NCI-H345 (cell line): ENCODE measurements around the gene GPR84.
"Not testable (repeated sequence)": the region's sequence is repeated elsewhere in the genome, so short reads cannot be mapped to it uniquely, and the experiment has no call there.

Experiments
- DNase-seq: peaks from one replicate; lab custom pipeline; 2025; lab: John Stamatoyannopoulos, UW

The GPR84 gene

DNA sequence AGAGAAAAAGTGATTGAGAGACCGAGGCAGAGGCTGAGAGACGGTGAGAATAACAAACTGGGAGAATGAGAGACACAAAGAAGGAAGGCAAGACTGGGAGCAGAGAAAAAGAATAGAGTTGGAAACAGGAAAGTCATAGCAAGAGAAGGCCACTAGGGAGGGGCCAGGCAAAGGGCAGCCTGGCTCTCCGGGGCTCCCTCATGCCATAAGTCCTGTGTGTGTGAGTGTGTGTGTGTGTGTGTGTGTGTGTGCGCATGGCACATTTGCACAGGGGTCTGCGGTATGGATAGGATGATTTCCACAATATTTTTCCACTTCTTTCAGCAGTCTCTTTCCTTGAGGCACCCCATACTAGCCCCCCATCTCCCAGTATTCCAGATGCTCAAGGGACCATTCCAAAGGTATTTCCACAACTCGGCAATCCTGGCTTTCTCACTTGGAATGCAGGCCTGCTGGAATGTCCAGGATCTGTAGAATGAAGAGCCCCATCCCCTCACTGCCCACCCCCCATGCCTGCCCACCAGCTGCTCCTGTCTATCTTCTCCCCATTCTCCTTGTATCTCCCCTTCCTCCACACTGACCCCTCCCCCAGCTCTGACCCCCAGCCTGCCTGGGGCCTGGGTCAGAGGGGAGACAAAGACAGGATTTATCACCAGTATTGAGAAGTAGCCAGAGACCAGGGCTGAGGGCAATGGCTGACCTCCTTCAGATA, 9.0 kb downstream of the GPR84 start:
- DNase-seq = no peak

DNA sequence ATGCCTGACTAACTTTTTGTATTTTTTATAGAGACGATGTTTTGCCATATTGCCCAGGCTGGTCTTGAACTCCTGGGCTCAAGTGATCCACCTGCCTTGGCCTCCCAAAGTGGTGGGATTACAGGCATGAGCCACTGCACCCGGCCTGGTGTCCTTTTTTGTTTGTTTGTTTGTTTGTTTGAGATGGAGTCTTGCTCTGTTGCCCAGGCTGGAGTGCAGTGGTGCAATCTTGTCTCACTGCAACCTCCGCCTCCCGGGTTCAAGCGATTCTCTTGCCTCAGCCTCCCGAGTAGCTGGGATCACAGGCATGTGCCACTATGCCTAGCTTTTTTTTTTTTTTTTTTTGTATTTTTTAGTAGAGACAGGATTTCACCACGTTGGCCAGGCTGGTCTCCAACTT, 10.0 kb downstream of the GPR84 start:
- not testable (repeated sequence) for DNase-seq

DNA sequence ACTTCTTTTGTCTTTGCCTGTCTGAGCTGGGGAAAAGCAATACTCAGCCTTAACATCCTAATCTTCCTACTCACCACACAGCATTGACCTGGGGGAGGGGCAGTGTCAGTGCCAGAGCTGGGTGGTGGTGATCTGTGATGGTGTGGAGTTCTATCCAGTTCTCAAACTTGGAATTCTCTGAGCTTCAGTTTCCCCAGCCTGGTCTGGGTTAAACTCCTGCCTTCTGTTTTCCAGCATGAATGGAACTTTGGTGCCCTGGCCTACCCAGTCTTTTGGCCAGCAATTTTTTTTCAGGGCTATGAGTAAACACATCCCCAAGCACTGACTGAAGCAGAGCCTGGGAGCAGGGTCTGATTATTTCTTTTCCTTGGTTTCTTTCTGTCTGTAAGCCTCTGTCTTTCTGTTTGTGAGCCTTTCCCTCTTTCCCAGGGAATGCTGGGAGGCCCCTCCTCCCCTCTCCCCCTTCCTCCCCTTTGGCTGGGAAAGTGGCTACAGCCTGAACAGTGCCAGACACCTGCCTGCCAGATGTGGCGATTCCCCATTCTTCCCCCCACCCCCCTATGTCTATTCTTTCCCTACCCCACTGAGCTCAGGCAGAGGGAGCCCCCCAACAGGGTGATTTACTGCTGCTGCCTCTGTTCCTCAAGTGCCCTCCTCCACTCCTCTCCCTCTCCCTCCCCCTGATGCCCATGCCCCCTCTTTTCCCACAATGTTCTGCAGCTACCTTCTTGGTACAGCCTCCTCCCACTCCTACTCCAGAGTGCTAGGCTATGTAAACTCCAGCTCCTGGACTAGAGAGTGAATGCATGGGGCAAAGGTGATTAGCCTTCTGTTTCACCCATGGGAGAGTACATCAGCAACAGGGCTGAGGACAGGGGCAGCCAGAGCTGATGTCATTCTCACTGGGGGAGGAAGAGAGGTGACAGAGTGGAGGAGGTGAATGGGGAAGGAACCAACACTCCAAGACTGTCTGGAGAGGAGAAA, 11.1 kb downstream of the GPR84 start:
- DNase-seq = peak; percentile 57

DNA sequence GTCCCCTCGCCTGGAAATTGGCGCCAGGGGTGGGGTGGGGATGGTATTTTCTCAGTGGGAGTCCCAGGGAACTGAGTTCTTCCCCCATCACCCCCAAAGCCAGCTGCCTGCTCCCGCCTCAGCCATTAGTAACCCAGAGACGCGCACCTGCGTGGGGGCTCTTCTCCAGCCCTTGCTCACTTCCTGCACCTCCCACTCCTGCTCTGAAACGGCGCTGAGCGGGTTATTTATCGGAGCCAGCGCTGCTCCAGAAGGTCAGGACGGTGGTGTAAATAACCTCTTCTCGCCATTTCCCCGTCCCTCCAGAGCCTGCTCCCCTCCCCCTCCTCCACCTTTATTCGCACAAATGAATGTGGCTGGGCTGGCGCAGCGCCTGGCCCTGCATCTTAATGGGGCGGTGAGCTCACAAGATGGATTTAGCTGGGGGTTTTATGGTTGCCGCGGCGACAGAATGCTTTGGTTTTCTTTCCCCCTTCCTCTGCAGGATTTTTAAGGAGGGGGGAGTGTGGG, 12.2 kb downstream of the GPR84 start:
- DNase-seq = peak; percentile 78

DNA sequence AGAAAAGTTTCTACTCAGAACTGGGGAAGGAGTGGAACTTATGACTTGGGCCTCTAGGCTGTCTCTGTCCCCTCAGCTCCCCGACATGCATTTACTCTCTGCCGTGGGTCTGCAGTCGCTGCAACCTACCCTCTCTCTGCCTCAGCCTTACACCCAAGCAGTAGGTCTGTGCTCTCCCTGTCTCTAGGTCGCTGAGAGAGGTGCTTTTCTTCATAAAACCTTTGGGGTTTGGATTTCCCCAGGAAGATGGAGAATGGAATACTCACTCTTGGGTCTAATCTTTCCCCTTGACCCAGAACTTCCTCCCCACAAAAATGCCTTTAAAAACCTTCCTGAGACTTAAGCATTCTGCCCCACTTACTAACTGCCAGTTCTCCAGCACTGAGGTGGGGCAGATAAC, 12.9 kb downstream of the GPR84 start:
- no peak for DNase-seq

DNA sequence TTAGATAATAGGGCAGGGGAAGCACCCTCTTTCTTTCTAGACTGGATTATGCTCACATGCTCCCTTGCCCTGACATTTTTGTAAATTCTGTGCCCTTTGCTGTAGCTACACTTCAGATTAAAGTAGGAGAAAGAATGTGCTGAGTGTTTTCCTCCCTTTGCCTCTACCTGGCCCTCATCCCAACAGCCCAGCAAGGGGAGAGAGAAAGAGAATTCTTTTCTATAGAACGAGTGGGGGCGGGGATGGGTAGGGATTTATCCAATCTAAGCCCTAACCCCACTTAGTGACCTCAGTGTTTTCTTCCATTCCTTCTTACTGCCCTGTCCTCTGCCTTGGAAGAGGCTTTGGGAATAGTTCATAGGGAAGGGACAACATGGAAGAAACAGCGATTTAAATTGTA, 13.5 kb downstream of the GPR84 start:
- DNase-seq = no peak

DNA sequence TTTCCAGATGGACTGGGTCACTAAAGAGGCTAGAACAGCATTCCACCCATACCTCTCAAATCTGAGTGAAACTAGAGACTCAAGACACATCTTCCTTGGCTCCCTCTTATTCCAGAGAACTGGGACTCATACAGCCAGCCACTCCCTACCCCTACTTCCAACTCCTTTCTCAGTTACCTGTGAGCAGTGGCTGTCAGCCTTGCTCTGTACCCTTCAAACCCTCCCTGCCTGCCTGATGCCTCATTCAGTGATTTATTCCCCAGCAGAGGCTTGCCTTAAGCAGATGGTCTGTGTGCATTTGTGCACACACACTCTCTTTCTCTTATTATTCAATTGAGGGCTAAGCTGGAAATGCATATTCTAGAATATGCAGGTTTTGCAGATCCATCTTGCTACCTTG, 14.6 kb downstream of the GPR84 start:
- DNase-seq = no peak

DNA sequence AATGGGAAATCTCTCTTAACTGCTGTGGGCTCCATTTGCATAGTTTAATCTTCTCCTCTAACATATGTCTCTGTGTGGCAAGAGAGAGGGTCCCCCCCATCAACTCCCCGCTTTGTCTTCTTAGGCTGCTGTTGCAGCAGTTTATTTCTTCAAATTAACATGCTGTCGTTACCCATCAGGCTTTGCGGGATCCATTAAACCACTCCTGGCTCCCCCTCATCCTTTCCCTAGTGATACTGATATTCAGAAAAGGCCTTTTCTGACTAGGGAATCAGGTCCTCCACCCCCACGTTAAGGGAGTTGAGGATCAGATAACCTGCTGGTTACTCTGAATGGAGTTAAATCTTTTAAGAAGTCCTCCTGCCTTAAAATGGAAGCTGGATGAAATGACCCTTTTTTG, 15.2 kb downstream of the GPR84 start:
- no peak for DNase-seq

DNA sequence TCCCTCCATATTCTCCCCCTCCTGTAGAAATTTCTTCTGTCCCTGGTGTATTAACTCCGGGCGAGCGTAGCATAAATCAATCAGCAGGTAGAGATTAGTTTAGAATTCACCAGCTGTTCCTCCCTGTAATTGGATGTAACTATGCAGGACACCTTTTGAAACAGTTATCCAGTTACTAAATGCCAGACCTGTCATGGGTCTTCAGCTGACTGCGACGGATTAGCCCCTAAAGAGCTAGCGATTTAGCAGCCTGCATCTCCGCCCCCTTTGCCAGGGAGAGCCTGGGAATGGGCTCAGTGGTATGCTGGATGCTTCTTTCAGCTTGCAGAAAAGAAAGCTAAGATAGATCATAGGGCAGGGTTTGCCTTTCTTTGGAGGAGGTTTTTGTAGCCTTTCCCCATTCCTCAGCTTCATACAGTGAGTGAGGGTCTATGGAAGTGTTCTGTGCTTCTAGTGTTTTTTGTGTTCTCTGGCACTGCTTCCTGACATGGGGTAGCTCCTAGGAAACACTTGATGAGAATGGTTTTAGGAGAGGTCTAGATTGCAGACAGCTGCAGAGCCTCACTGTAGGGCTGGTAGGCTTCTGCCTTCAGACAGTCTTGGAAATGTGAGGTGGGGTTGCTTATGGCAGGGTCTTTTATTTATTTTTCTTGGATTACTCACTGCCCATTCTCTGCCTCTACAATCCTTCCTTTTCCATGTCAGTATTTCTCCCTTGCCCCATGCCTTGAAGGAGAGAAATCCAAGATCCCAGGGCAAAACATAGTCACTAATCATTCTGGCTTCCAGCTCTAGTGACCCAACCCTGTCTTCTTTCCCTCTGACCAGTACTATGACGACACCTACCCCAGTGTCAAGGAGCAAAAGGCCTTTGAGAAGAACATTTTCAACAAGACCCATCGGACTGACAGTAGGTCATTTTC, 22.6 kb downstream of the GPR84 start:
- DNase-seq = no peak

DNA sequence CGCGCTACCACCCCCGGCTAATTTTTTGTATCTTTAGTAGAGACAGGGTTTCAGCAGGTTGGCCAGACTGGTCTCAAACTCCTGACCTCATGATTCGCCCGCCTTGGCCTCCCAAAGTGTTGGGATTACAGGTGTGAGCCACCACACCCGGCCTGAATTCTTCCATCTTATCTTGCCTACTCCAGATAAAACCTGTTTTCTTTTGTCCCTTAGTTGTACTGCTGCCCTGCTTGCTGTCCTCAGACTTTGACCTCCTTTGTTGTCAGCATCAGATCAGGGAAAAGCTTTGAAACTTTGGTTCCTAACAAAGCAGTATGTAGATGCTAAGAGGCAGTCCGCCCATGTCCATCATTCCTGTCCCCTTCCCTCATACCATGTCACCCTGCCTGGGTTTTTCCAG, 23.4 kb downstream of the GPR84 start:
- no peak for DNase-seq

DNA sequence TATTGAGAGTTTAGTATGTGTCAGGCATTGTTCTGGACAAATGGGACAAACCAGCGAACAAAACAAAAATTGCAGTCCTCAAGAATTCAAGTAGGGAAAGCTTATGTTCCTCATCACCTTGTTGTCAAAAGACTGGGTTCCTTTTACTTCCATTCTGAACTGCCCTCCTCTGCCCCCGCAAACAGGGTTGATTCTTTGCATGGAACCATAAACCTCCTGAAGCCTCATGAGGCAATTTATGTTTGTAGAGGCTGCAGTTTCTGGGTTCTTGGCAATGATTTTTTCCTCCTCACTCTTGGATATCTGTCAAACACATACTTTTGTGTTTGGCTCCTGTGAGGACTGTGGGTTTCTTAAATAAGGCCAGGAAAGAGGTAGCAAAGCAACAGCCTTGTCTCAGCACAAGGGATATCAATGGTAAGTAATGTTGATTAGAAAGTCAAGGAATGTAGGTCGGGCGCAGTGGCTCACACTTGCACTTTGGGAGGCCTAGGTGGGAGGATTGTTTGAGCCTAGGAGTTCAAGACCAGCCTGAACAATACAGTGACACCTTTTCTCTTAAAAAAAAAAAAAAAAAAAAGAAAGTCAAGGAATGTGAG, 25.5 kb downstream of the GPR84 start:
- no peak for DNase-seq

DNA sequence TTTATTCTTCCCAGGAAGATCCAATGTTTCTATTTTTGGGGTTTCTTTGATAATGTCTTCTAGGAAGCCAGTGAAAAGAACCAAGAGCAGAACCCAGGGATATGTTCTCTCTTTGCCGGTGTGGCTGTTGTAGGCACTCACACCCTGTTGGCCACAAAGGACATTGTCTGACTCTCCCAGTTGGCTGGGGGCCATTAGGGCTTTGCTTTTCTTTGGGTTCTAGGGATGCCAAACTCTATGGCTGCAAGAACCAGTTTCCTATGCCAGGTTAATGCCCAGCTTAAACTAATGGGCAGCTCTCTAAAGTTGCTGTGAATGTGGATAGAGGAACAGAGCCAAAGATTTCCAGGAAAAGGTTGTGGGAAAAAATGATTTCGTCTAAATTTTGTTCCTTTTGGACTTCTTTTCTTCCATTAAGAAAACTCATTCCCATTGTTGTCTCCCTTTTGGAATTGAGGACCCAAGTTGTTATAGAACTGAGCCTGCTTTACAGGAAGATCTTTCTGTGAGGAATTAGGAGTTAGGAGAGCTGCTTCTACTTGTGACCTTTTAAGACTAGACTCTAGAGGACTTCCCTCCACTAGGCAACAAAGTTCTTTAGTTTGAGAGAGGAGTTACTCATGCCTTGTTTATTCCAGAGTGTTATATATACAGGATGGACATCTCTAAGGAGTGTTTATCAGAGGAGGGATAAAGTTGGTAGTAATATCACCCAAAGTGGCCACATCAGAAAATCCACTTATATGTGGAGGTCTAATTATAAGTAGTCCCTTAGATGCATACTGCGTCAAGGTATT, 26.2 kb downstream of the GPR84 start:
- no peak for DNase-seq

DNA sequence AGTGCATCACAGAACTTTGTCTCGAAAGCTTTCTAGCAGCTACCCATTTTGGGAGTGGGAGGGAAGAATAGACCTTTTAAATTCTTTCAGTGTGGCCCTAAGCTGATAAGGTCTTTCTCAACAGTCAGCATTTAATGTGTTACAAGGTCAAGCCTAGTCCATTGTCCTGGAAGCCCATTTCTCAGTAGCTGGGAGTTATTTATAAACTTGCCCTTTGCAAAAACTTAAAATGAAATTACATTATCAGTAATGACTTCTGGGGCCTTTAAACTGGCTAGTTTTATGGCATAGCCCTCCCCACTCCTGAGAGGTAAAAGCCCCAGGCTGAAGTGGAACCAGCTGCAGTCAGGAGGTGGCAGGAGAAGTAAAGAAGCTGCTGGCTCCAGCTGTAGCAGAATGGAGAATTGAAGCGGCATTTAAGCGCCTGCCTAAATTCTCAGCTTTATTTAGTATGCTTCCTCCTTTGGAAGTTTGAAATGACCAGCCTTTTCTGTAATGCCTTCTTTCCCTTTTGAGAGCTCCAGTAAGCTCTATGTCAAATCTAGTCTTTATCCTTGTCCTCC, 26.9 kb downstream of the GPR84 start:
- no peak for DNase-seq

DNA sequence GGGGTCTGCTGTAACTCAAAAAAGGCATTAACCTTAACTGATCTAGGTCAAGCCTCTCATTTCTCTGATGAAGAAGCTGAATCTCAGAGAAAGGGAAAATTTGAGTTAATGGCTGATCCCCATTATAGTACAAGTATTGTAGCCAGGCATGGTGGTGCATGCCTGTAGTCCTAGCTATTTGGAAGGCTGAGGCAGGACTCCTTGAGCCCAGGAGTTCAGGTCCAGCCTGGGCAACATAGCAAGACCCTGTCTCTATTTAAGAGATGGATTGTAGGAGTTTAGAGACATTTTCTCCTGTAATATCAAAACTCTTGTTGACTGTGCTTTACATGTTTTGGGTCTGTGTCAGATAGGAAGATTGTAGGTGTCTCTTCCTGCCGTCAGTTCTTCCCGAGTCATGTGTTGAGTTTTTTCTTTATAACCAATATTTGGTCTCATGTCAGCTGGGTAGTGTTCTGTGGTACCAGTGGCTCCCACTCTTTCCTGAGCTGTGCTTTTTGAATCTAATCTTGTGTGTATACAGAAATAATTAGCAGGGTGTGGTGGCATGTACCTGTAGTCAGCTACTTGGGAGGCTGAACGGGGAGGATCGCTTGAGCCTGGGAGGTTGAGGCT, 30.8 kb downstream of the GPR84 start:
- DNase-seq = no peak

DNA sequence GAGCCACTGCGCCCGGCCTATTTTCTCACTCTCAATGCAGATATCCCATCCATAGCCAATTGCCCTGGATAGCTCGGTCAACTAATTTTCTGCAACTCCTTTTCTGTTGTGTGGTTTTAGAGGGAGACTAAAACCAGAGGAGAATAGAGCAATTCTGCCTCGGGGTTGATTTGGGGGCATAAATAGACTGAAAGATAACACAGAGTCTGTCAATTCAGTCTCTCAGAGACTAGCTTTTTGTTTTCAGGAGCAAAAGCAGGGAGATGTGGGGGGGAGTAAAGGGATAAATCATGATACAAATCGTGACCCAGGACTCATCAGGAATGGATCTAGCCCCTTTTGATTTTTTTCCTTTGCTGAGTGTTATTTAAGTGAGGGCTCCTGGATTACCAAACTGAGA, 32.8 kb downstream of the GPR84 start:
- no peak for DNase-seq

DNA sequence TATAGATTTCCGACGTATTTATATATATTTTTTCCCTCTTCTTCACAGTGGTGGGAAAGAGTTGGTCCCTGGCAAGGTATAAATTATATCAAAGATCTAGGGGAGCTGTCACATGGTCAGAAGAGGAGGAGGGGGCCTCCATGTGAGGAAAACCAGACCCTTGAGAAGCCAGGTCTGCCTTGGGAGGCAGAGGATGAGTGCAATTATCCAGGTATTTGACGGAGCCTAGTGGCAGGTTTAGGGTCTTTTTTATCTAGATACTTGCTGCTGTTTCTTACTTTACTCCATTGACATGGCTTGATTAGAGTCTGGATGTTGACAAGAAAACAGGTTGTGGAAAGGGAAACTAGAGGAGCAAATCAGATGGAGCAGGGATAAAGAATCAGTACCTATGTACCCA, 33.8 kb downstream of the GPR84 start:
- no peak for DNase-seq

DNA sequence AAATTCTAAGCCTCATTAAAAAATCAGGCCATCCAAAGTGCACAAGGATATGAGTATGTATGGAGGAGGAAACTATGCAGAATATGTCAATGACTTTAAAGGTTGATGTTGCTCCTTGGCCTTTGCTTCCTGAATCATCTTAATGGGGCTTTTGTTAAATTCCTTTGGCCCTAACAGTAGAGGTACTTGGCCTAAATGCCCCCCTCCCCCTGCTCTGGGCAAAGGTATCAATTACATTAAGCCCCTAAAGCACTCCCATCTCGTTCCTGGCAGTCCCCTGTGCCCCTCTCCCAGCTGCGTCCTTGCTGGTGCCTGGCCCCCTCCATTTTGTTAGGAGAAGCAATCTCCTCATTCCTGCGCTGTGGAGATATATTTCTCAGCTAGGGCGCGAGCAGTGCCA, 34.5 kb downstream of the GPR84 start:
- no peak for DNase-seq

DNA sequence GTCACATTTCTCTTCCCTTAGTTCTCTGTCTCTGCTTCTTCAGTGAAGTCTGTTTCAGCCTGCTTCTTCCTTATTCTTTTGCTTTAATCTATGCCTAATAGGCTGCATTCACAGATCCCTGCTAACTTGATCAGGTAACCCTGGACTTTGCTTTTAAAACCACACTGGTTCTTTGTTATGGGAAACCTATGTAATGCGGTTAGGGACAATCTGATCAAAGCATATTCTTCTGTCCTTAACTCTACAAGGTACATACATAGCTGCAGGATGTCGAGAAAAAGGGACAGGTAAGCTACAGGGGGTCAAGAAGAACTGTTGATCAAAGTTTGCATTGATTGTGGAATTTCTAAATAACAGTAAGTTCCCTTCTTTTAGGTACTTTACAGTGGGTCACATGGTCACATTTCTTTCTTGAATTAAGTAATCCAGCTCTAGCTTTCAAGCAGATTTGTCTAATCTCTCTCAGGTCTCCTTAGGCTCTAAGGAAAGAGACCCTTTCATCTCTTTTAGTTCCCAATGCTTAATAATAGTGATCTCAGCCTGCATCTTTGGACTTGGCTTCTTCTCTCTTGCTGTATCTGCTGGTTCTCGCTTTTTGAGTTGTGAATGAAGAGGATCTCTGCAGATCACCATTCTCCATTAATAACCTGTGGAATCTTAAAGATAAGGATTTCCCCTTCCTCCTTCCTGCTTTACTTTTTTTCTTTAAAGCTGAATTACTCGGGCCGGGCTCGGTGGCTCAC, 35.5 kb downstream of the GPR84 start:
- DNase-seq = no peak

DNA sequence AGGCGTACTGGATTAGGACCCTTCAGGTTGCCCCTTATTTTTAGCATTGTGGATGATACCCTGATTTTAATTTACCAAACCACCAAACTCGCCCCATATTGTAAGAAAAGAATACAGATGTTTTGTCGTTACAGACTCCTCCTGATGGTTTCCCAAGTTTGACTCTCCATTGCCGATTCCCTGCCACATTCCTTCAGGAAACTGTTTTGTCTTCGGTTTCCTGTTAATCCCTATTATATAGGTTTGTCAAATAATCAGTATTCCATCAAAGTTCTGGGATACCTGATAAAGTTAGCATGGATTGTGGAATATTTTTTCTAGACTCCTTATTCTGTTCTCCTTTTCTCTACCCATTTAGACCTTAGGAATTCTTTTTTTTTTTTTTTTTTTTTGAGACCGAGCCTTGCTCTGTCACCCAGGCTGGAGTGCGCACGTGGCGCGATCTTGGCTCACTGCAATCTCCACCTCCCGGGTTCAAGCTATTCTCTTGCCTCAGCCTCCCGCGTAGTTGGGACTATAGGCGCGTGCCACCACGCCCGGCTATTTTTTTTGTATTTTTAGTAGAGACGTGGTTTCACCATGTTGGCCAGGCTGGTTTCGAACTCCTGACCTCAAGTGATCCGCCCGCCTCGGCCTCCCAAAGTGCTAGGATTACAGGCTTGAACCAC, 38.7 kb downstream of the GPR84 start:
- DNase-seq = not testable (repeated sequence)
